Endothelial cell of umbilical vein (primary cell): ENCODE measurements around the gene DYNLT3. TPM values are rescaled to one million over a fixed set of nuclear protein-coding genes. Genes with fewer than 3 reads are reported as not detected.

Source experiments
- BruUV-seq: library from RNA; stranded (reverse); fragments of 400-500 nt; replicated peaks from 2 replicates; lab custom pipeline; 2021; lab: Mats Ljungman, UMichigan
- CTCF ChIA-PET: fragments of 300-600, 350-600 bp; sonication (Branson Sonifier 250); formaldehyde crosslinking; loops from one replicate; lab custom pipeline; 2021; ENCODE audit warnings: antibody characterized with exemption, inconsistent platforms; lab: Charles Lee
- POLR2A ChIA-PET: fragments of 300-600, 350-600 bp; sonication (Branson Sonifier 250); formaldehyde crosslinking; loops from one replicate; lab custom pipeline; 2021; ENCODE audit warnings: antibody characterized with exemption, inconsistent platforms; lab: Charles Lee
- DNase-seq: peaks from one replicate; pipeline ENCODE4 v3.0.0-alpha.2; 2011; ENCODE audit warnings: low read depth, low spot score
- FAIRE-seq: peaks from 2 replicates; lab custom pipeline; 2011; peaks lifted over from hg19 to GRCh38; lab: Jason Lieb, UNC
- H2AFZ ChIP-seq: 2 replicates; pipeline ENCODE4 v1.6.0; 2012; ENCODE audit warnings: low read depth, low read length, control low read depth, inconsistent platforms
- H3K27ac ChIP-seq: 2 replicates; pipeline ENCODE4 v1.5.1; 2011; ENCODE audit warnings: low read depth, mild to moderate bottlenecking, control low read depth, low read length, moderate library complexity; ENCODE audit not compliant: insufficient read depth
- H3K27me3 ChIP-seq, 2 experiments: 2 replicates each; pipeline versions ENCODE4 v1.6.0 to v1.6.1; 2011; ENCODE audit warnings: low read length in 2 of 2, mixed read lengths in 1 of 2; ENCODE audit not compliant: control insufficient read depth in 2 of 2, insufficient read depth in 2 of 2
- H3K36me3 ChIP-seq, 2 experiments: 2 replicates in 1 of 2; 3 replicates in 1 of 2; pipeline ENCODE4 v1.5.1; 2011; ENCODE audit warnings: low read length in 2 of 2, mild to moderate bottlenecking in 1 of 2, moderate library complexity in 1 of 2; ENCODE audit not compliant: control insufficient read depth in 2 of 2, insufficient read depth in 2 of 2; ENCODE audit errors: extremely low read depth in 1 of 2
- H3K4me1 ChIP-seq: 3 replicates; pipeline ENCODE4 v1.5.1; 2011; ENCODE audit warnings: mild to moderate bottlenecking, low read length; ENCODE audit not compliant: control insufficient read depth, insufficient read depth; ENCODE audit errors: extremely low read depth
- H3K4me2 ChIP-seq: 2 replicates; pipeline ENCODE4 v1.6.1; 2011; ENCODE audit warnings: low read length, control low read depth, mixed read lengths; ENCODE audit not compliant: insufficient read depth
- H3K4me3 ChIP-seq, 3 experiments: fragments of 200-600 bp in 1 of 3; sonication (generic), shearing (Covaris generic) in 1 of 3; replicated peaks in 1 of 3; 2 replicates each; pipeline ENCODE4 v1.5.1; 2011 to 2016; ENCODE audit warnings: control low read depth in 3 of 3, low read length in 3 of 3, mild to moderate bottlenecking in 2 of 3, inconsistent platforms in 1 of 3, low read depth in 1 of 3, moderate library complexity in 1 of 3; ENCODE audit not compliant: insufficient read depth in 1 of 3
- H3K79me2 ChIP-seq: 2 replicates; pipeline ENCODE4 v1.6.0; 2012; ENCODE audit warnings: low read length, inconsistent platforms; ENCODE audit not compliant: control insufficient read depth, insufficient read depth
- H3K9ac ChIP-seq: replicated peaks from 2 replicates; pipeline ENCODE3; 2011; ENCODE audit warnings: low read length, control low read depth; ENCODE audit not compliant: insufficient read depth; ENCODE audit errors: extremely low read depth
- H3K9me1 ChIP-seq: replicated peaks from 3 replicates; pipeline ENCODE4 v1.6.0; 2011; ENCODE audit warnings: mild to moderate bottlenecking, low read length; ENCODE audit not compliant: control insufficient read depth, insufficient read depth; ENCODE audit errors: extremely low read depth
- H3K9me3 ChIP-seq: replicated peaks from 2 replicates; pipeline ENCODE4 v1.5.1; 2012; ENCODE audit warnings: low read length, inconsistent platforms; ENCODE audit not compliant: control insufficient read depth, insufficient read depth
- H4K20me1 ChIP-seq: replicated peaks from 2 replicates; pipeline ENCODE3; 2011; ENCODE audit warnings: mild to moderate bottlenecking, low read length; ENCODE audit not compliant: control insufficient read depth, insufficient read depth; ENCODE audit errors: extremely low read depth
- EZH2 ChIP-seq: IDR thresholded peaks from 2 replicates; pipeline ENCODE4 v1.6.1; 2012; ENCODE audit warnings: borderline replicate concordance, low read depth, mild to moderate bottlenecking, moderate library complexity, low read length, inconsistent platforms; ENCODE audit not compliant: severe bottlenecking
- FOS ChIP-seq: IDR thresholded peaks from 2 replicates; pipeline ENCODE4 v1.6.1; 2011; ENCODE audit warnings: mild to moderate bottlenecking, low read length, moderate library complexity, borderline replicate concordance; ENCODE audit not compliant: insufficient read depth
- GATA2 ChIP-seq: IDR thresholded peaks from 2 replicates; pipeline ENCODE4 v1.7.0; 2011; ENCODE audit warnings: low read depth, mild to moderate bottlenecking, moderate library complexity, mixed read lengths, low read length; ENCODE audit not compliant: insufficient read length, insufficient read depth
- JUN ChIP-seq: IDR thresholded peaks from 2 replicates; pipeline ENCODE4 v1.6.1; 2011; ENCODE audit warnings: borderline replicate concordance, low read depth; ENCODE audit not compliant: insufficient read length, insufficient read depth
- MAX ChIP-seq: IDR thresholded peaks from 2 replicates; pipeline ENCODE4 v1.6.1; 2011; ENCODE audit not compliant: insufficient read depth, insufficient read length
- MYC ChIP-seq: IDR thresholded peaks from one replicate; pipeline ENCODE4 v1.6.1; 2011; ENCODE audit warnings: mild to moderate bottlenecking, low read depth, low read length
- POLR2A ChIP-seq: IDR thresholded peaks from 2 replicates; pipeline ENCODE4 v1.6.1; 2012; ENCODE audit warnings: low read depth, mild to moderate bottlenecking, control low read depth, low read length
- POLR2AphosphoS5 ChIP-seq: IDR thresholded peaks from 2 replicates; pipeline ENCODE4 v1.6.1; 2012; ENCODE audit warnings: low read depth, mild to moderate bottlenecking, control low read depth, low read length, moderate library complexity; ENCODE audit not compliant: insufficient read depth
- dilution Hi-C: fragments of 300-500 bp; cut with MboI; formaldehyde crosslinking; loops from one replicate; pipeline ENCODE4 v1.15.0; 2019; ENCODE audit warnings: low sequenced_read_pairs; ENCODE audit not compliant: extremely low pct_ligation_motif_present
- intact Hi-C: fragments of 100-400 bp; cut with micrococcal nuclease; formaldehyde crosslinking; loops from one replicate; pipeline ENCODE4 v1.10.0; 2022
- polyA plus RNA-seq, 4 experiments: library from polyadenylated mRNA; depleted of rRNA in 3 of 4; stranded (reverse) in 3 of 4; unstranded in 1 of 4; fragments of >200 nt; gene quantifications; 2 replicates each; pipeline versions ENCODE4 v1.2.1 to v1.2.3, GENCODE V29; 2011 to 2012; ENCODE audit warnings: missing spikeins in 1 of 4
- total RNA-seq: library from RNA; stranded (reverse); gene quantifications from 2 replicates; pipeline ENCODE4 v1.2.3, GENCODE V29; 2021
- TF ChIP-seq, protein P1 (sequence below), 2 donors: IDR thresholded peaks; 1 replicate in 1 of 2; 2 replicates in 1 of 2; pipeline ENCODE4 v1.5.1; 2011; ENCODE audit warnings: low read length in 2 of 2, mild to moderate bottlenecking in 2 of 2, moderate library complexity in 2 of 2, control low read depth in 1 of 2, inconsistent platforms in 1 of 2, low read depth in 1 of 2; ENCODE audit not compliant: insufficient read depth in 1 of 2; ENCODE audit errors: extremely low read depth in 1 of 2

The DYNLT3 gene
- total and polyA plus RNA-seq, 2 donors (not counting 3 experiments of a cell fraction or from before 2014, with no cell fraction given), result 9.3 to 22.8 TPM

DNA sequence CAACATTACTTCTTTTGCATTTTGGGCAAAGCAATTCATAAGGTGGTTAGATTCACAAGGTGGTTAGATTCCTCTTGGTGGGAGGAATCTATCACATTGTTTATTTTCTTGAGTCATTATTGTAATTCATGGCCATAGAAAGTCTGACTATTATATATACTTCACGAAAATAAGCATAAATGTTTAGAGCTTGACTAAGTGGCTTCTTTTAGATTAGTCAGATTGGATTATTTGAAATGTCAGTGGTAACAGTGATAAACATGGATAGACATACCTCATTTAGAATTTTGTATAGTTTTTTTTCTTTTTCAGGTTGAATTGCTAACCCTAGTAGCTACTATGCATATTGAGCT lies 24.9 kb upstream of the DYNLT3 start:
- Histone ChIP-seq H3K79me2 (no peaks in the 10 kb centered on the region), H4K20me1 (no peaks in the 10 kb centered on the region), H3K9ac (no peak overlapping the region), H3K9me1 (no peaks in the 10 kb centered on the region), H2AFZ (no peak overlapping the region), H3K9me3 (no peaks in the 10 kb centered on the region), H3K4me1 (peaks cover 3% of the 10 kb centered on the region), H3K27me3 (no peaks in the 10 kb centered on the region), H3K36me3 (no peaks in the 10 kb centered on the region), H3K4me2 (no peak overlapping the region), H3K27ac (no peak overlapping the region), H3K4me3 (no peak overlapping the region)
- ChIA-PET POLR2A (no interaction called here), CTCF (interaction anchor here (1.0 kb wide), 1 partner anchor 8 kb away, joined by 3 read pairs; no protein-coding TSS in a partner anchor)
- no TSS peak for BruUV-seq
- dilution Hi-C loops, result no loop called here
- DNase-seq (no peak), FAIRE-seq (no peak)
- TF ChIP-seq FOS (no peak), POLR2AphosphoS5 (no peak), EZH2 (no peak), MYC (no peak), POLR2A (no peak), JUN (no peak), GATA2 (no peak), MAX (no peak)
- TF ChIP-seq, protein P1, sequence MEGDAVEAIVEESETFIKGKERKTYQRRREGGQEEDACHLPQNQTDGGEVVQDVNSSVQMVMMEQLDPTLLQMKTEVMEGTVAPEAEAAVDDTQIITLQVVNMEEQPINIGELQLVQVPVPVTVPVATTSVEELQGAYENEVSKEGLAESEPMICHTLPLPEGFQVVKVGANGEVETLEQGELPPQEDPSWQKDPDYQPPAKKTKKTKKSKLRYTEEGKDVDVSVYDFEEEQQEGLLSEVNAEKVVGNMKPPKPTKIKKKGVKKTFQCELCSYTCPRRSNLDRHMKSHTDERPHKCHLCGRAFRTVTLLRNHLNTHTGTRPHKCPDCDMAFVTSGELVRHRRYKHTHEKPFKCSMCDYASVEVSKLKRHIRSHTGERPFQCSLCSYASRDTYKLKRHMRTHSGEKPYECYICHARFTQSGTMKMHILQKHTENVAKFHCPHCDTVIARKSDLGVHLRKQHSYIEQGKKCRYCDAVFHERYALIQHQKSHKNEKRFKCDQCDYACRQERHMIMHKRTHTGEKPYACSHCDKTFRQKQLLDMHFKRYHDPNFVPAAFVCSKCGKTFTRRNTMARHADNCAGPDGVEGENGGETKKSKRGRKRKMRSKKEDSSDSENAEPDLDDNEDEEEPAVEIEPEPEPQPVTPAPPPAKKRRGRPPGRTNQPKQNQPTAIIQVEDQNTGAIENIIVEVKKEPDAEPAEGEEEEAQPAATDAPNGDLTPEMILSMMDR (IDR thresholded peaks at IDR 0.05; ENCODE audit: extremely low read depth in 1 of 2, insufficient read depth in 1 of 2, low read depth in 1 of 2, low read length in 2 of 2), result no peak
- intact Hi-C loops, result no loop called here
